ENCODE data around the gene ENTPD2.

DNA sequence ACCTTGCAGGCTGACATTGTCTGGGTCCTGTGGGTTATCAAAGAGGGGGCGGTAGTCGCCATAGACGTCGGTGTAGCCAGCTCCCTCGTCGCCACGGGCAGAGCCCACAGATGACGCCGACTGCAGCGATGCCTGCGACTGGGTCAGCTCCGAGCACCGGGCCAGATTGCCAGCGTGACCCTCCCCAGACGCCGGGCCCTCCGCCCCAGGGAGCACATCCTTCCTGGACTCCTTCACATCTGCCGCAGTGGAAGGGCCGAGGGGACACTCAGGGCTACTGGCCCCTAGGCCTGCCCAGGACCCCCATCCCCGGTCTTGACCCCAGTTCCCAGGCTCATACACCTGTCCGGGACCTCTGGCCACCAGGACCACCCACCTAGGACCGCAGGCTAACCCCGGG, 39.7 kb downstream of the ENTPD2 start:
- TF ChIP-seq, protein P1, sequence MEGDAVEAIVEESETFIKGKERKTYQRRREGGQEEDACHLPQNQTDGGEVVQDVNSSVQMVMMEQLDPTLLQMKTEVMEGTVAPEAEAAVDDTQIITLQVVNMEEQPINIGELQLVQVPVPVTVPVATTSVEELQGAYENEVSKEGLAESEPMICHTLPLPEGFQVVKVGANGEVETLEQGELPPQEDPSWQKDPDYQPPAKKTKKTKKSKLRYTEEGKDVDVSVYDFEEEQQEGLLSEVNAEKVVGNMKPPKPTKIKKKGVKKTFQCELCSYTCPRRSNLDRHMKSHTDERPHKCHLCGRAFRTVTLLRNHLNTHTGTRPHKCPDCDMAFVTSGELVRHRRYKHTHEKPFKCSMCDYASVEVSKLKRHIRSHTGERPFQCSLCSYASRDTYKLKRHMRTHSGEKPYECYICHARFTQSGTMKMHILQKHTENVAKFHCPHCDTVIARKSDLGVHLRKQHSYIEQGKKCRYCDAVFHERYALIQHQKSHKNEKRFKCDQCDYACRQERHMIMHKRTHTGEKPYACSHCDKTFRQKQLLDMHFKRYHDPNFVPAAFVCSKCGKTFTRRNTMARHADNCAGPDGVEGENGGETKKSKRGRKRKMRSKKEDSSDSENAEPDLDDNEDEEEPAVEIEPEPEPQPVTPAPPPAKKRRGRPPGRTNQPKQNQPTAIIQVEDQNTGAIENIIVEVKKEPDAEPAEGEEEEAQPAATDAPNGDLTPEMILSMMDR (IDR thresholded peaks at IDR 0.05; ENCODE audit: insufficient read depth, low read length, poor library complexity, severe bottlenecking), result no peak
- TF ChIP-seq EZH2phosphoT487 (conservative IDR thresholded peaks at IDR 0.05; ENCODE audit: low read length), result no peak
